Measurements from ENCODE around the gene VWA3A. TPM values are rescaled to one million over a fixed set of nuclear protein-coding genes. Genes with fewer than 3 reads are reported as not detected.

VWA3A gene
- total RNA-seq, 1 experiment from 2014 or later = not detected

GRCh38 chr16:22116095-22116700 is 23.9 kb downstream of the VWA3A start:
- no peak for TF ChIP-seq CBX3 (IDR thresholded peaks at IDR 0.05; ENCODE audit: low read depth)
- TF ChIP-seq ZNF274 (IDR thresholded peaks at IDR 0.05; ENCODE audit: low read depth, low read length) = no peak
- no peak for TF ChIP-seq MAX (IDR thresholded peaks at IDR 0.05)
- TF ChIP-seq ATF3 (IDR thresholded peaks at IDR 0.05) = no peak
- no peak for TF ChIP-seq ZFX (IDR thresholded peaks at IDR 0.05)
- TF ChIP-seq SIN3A (IDR thresholded peaks at IDR 0.05; ENCODE audit: low read depth) = no peak
- no peak for TF ChIP-seq FOSL1 (IDR thresholded peaks at IDR 0.05; ENCODE audit: low read depth)
- no peak for TF ChIP-seq ELF1 (IDR thresholded peaks at IDR 0.05; ENCODE audit: borderline replicate concordance, low read depth)
- TF ChIP-seq SRF (IDR thresholded peaks at IDR 0.05; ENCODE audit: low read depth) = no peak
- no peak for TF ChIP-seq SP1 (IDR thresholded peaks at IDR 0.05; ENCODE audit: low read depth)
- TF ChIP-seq JUND (IDR thresholded peaks at IDR 0.05) = no peak
- TF ChIP-seq POLR2AphosphoS5 (IDR thresholded peaks at IDR 0.05; ENCODE audit: low read depth, low read length) = no peak
- TF ChIP-seq REST (IDR thresholded peaks at IDR 0.05; ENCODE audit: low read depth) = no peak
- no peak for TF ChIP-seq POLR2A (IDR thresholded peaks at IDR 0.05; ENCODE audit: borderline replicate concordance, extremely low read depth, insufficient read depth, insufficient read length)
- ChIA-PET POLR2A (no interaction called here), CTCF (no interaction called here), RAD21 (ENCODE audit: low non-redundant PET in 1 of 2, low total read pairs in 2 of 2, uncharacterized antibody in 2 of 2, unreplicated experiment in 2 of 2) (interaction anchor here in 1 of 2 experiments (0.9 kb wide), 1 partner anchor 184 kb away, joined by 5 read pairs; no protein-coding TSS in a partner anchor)
- Histone ChIP-seq H2AFZ (ENCODE audit: low read depth, low read length, poor library complexity, severe bottlenecking) (no peak overlapping the region), H3K4me2 (ENCODE audit: low read length) (no peak overlapping the region), H3K4me3 (replicated peaks in 1 of 2; ENCODE audit: low read depth in 1 of 2, low read length in 2 of 2) (no peak overlapping the region), H3K27ac (ENCODE audit: low read depth, low read length) (no peak overlapping the region), H3K9me3 (ENCODE audit: control insufficient read depth in 1 of 2, insufficient read depth in 1 of 2, low read depth in 1 of 2, low read length in 2 of 2) (no peaks in the 10 kb centered on the region), H3K79me2 (ENCODE audit: insufficient read depth, low read length) (no peaks in the 10 kb centered on the region), H3K4me1 (ENCODE audit: control insufficient read depth in 1 of 2, insufficient read depth in 2 of 2, low read length in 2 of 2) (0 out of 4 replicates have a peak, but pooled peaks cover 0 to 5% of the 10 kb centered on the region in 2 experiments), H4K20me1 (ENCODE audit: insufficient read depth) (no peaks in the 10 kb centered on the region), H3K27me3 (ENCODE audit: insufficient read depth, low read length) (no peaks in the 10 kb centered on the region), H3K36me3 (ENCODE audit: control insufficient read depth in 1 of 2, insufficient read depth in 2 of 2, low read length in 2 of 2) (no peaks in the 10 kb centered on the region), H3K9me2 (ENCODE audit: insufficient read depth) (no peaks in the 10 kb centered on the region), H3K9ac (ENCODE audit: low read length) (no peak overlapping the region)
- no TSS peak for BruUV-seq (replicated peaks)
- no peak for ATAC-seq
- intact Hi-C loops (cut with micrococcal nuclease) = no loop called here
- DNase-seq (ENCODE audit: low read depth, low spot score) = no peak

All from HCT116 (cell line).